ENCODE data around the gene IQGAP2.
"Not testable (repeated sequence)": the region's sequence is repeated elsewhere in the genome, so short reads cannot be mapped to it uniquely, and the experiment has no call there.

Gene IQGAP2

GRCh38 chr5:76737846-76738245 lies 334.8 kb downstream of the IQGAP2 start:
- H3K4me3 ChIP-seq (replicated peaks; ENCODE audit: low read depth, low read length): no peak overlapping the region
- H3K27me3 ChIP-seq (replicated peaks; ENCODE audit: control insufficient read depth, insufficient read depth, low read length): no peaks in the 10 kb centered on the region
- no peaks in the 10 kb centered on the region for H3K36me3 ChIP-seq (ENCODE audit: control insufficient read depth, insufficient read depth, low read length)
- no peak for DNase-seq (ENCODE audit: extremely low read depth, insufficient read length)
- TF ChIP-seq CTCF (IDR thresholded peaks at IDR 0.05; ENCODE audit: insufficient read depth, low read length, poor library complexity, severe bottlenecking): no peak

- not testable (repeated sequence) for DNase-seq (ENCODE audit: extremely low read depth, insufficient read length); H3K4me3 ChIP-seq (replicated peaks; ENCODE audit: low read depth, low read length); H3K36me3 ChIP-seq (ENCODE audit: control insufficient read depth, insufficient read depth, low read length); H3K27me3 ChIP-seq (replicated peaks; ENCODE audit: control insufficient read depth, insufficient read depth, low read length)
Measured at GRCh38 chr5:76741506-76741905, 338.4 kb downstream of the IQGAP2 start.

GRCh38 chr5:76742583-76742982 lies 339.5 kb downstream of the IQGAP2 start:
- no peak for DNase-seq (ENCODE audit: extremely low read depth, insufficient read length)
- TF ChIP-seq CTCF (IDR thresholded peaks at IDR 0.05; ENCODE audit: insufficient read depth, low read length, poor library complexity, severe bottlenecking): no peak

GRCh38 chr5:76744632-76745031 lies 341.5 kb downstream of the IQGAP2 start:
- Histone ChIP-seq H3K4me3 (replicated peaks; ENCODE audit: low read depth, low read length) (no peak overlapping the region), H3K36me3 (ENCODE audit: control insufficient read depth, insufficient read depth, low read length) (no peaks in the 10 kb centered on the region), H3K27me3 (replicated peaks; ENCODE audit: control insufficient read depth, insufficient read depth, low read length) (no peaks in the 10 kb centered on the region)
- TF ChIP-seq CTCF (IDR thresholded peaks at IDR 0.05; ENCODE audit: insufficient read depth, low read length, poor library complexity, severe bottlenecking): no peak
- no peak for DNase-seq (ENCODE audit: extremely low read depth, insufficient read length)

More at GRCh38 chr5:76742583-76742982, 339.5 kb downstream of the IQGAP2 start:
- no peak overlapping the region for H3K4me3 ChIP-seq (replicated peaks; ENCODE audit: low read depth, low read length)
- no peaks in the 10 kb centered on the region for H3K27me3 ChIP-seq (replicated peaks; ENCODE audit: control insufficient read depth, insufficient read depth, low read length)
- H3K36me3 ChIP-seq (ENCODE audit: control insufficient read depth, insufficient read depth, low read length): no peaks in the 10 kb centered on the region

- TF ChIP-seq CTCF (IDR thresholded peaks at IDR 0.05; ENCODE audit: insufficient read depth, low read length, poor library complexity, severe bottlenecking): no peak
- Histone ChIP-seq H3K27me3 (replicated peaks; ENCODE audit: control insufficient read depth, insufficient read depth, low read length) (no peaks in the 10 kb centered on the region), H3K4me3 (replicated peaks; ENCODE audit: low read depth, low read length) (no peak overlapping the region), H3K36me3 (ENCODE audit: control insufficient read depth, insufficient read depth, low read length) (no peaks in the 10 kb centered on the region)
- no peak for DNase-seq (ENCODE audit: extremely low read depth, insufficient read length)
Measured at GRCh38 chr5:76745670-76746069, 342.6 kb downstream of the IQGAP2 start.

- no peaks in the 10 kb centered on the region for H3K36me3 ChIP-seq (ENCODE audit: control insufficient read depth, insufficient read depth, low read length)
- H3K27me3 ChIP-seq (replicated peaks; ENCODE audit: control insufficient read depth, insufficient read depth, low read length): no peaks in the 10 kb centered on the region; the same call in 1 of the 2 replicates
- DNase-seq (ENCODE audit: extremely low read depth, insufficient read length): no peak
- H3K4me3 ChIP-seq (replicated peaks; ENCODE audit: low read depth, low read length): no peak overlapping the region
- TF ChIP-seq CTCF (IDR thresholded peaks at IDR 0.05; ENCODE audit: insufficient read depth, low read length, poor library complexity, severe bottlenecking): peak; percentile 11
Measured at GRCh38 chr5:76746677-76747076, 343.6 kb downstream of the IQGAP2 start.

All from GM06990 (cell line).